ENCODE results near the gene NCSTN.

NCSTN gene

GRCh38 chr1:160346463-160346862, 3.3 kb downstream of the NCSTN start:
- no peak for TF ChIP-seq CTCF (IDR thresholded peaks at IDR 0.05; ENCODE audit: low read depth, low read length)
- H3K4me3 ChIP-seq (ENCODE audit: low read depth, low read length), result no peak overlapping the region

GRCh38 chr1:160346958-160347357, 3.8 kb downstream of the NCSTN start:
- no peak overlapping the region for H3K4me3 ChIP-seq (ENCODE audit: low read depth, low read length)

GRCh38 chr1:160351629-160352028, 8.4 kb downstream of the NCSTN start:
- no peak for TF ChIP-seq CTCF (IDR thresholded peaks at IDR 0.05; ENCODE audit: low read depth, low read length)
- H3K4me3 ChIP-seq (ENCODE audit: low read depth, low read length), result no peak overlapping the region

More at GRCh38 chr1:160346958-160347357, 3.8 kb downstream of the NCSTN start:
- TF ChIP-seq CTCF (IDR thresholded peaks at IDR 0.05; ENCODE audit: low read depth, low read length), result no peak

- TF ChIP-seq CTCF (IDR thresholded peaks at IDR 0.05; ENCODE audit: low read depth, low read length), result no peak
- no peak overlapping the region for H3K4me3 ChIP-seq (ENCODE audit: low read depth, low read length)
Measured at GRCh38 chr1:160352555-160352954, 9.4 kb downstream of the NCSTN start.

GRCh38 chr1:160353223-160353622, 10.0 kb downstream of the NCSTN start:
- no peak overlapping the region for H3K4me3 ChIP-seq (ENCODE audit: low read depth, low read length)
- TF ChIP-seq CTCF (IDR thresholded peaks at IDR 0.05; ENCODE audit: low read depth, low read length), result no peak

DNA sequence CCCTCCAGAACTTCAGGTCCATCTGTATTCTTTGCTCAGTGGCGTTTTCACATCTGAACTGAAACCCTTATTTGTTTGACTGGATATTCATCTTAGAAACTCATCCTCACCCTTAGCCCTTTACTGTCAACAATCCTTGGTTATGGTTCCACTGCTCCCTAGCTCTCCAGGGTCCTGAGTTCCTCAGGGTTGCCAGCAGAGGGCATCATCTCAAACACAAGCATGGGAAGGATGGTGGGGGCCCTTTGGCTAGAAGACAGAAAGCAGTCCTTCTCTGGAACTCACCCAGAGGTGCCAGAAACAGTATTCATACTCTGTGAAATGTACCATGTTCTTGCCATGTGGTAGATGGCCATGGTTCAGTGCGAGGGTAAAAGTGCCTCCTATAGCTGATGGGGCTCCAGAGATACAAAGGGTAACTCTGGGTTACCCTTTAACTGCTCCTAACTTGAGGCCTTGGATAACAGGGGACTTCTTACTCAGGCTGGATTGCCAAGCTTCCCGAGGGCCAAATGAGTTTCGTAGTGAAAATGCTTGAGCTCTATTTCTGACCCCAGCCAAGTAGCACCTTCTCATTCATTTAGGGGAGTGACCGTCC, 11.3 kb downstream of the NCSTN start:
- TF ChIP-seq CTCF (IDR thresholded peaks at IDR 0.05; ENCODE audit: low read depth, low read length), result peak; percentile 54
- no peak overlapping the region for H3K4me3 ChIP-seq (ENCODE audit: low read depth, low read length)

DNA sequence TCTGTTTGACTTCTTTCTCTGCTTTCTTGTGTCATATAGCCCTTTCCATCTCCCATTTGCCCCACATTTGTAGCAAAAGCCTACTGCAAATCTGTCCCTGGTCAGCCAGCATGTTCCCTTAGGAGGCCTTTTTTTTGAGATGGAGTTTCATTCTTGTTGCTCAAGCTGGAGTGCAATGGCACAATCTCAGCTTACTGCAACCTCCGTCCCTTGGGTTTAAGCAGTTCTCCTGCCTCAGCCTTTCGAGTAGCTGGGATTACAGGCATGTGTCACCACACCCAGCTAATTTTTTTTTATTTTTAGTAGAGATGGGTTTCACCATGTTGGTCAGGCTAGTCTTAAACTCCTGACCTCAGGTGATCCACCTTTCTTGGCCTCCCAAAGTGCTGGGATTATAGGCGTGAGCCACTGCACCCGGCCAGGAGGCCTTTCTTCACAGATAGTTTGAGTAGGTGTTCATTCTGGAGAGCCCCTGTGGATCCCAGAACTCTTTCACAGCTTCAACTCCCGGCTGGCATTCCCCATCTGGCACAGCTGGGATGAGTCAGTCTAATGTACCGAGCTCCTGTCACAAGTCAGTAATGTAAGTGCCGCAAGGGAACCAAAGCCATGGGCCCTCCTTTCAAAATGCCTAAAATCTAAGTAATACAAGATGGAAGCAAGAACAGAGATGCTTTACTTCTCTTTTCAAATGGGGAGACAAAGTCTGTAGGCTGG, 14.3 kb downstream of the NCSTN start:
- H3K4me3 ChIP-seq (ENCODE audit: low read depth, low read length), result no peak overlapping the region
- TF ChIP-seq CTCF (IDR thresholded peaks at IDR 0.05; ENCODE audit: low read depth, low read length), result no peak
